C4-2B (cell line): Measurements from ENCODE around the gene KCNQ1OT1.

Source experiments
- H3K27ac ChIP-seq: fragments of 450-650 bp; 2 replicates; pipeline ENCODE4 v1.5.1; 2017
- CTCF ChIP-seq: fragments of 450-650 bp; conservative IDR thresholded peaks from 2 replicates; pipeline ENCODE4 v1.5.1; 2017; ENCODE audit warnings: mild to moderate bottlenecking
- ZFX ChIP-seq: fragments of 450-650 bp; IDR thresholded peaks from 2 replicates; pipeline ENCODE4 v1.6.1; 2017

KCNQ1OT1 gene

GRCh38 chr11:2687223-2687530 is 12.6 kb downstream of the KCNQ1OT1 start:
- H3K27ac ChIP-seq: no peak overlapping the region
- TF ChIP-seq CTCF (no peak), ZFX (no peak)

- TF ChIP-seq ZFX (no peak), CTCF (no peak)
- H3K27ac ChIP-seq: no peak overlapping the region
Observed at GRCh38 chr11:2686360-2687222, 13.2 kb downstream of the KCNQ1OT1 start.

GRCh38 chr11:2685566-2686359 is 14.0 kb downstream of the KCNQ1OT1 start:
- TF ChIP-seq CTCF (no peak), ZFX (no peak)
- no peak overlapping the region for H3K27ac ChIP-seq

- H3K27ac ChIP-seq: no peak overlapping the region
- no peak for TF ChIP-seq CTCF
- no peak for TF ChIP-seq ZFX
Observed at GRCh38 chr11:2685051-2685450, 14.7 kb downstream of the KCNQ1OT1 start.

- no peak overlapping the region for H3K27ac ChIP-seq
- TF ChIP-seq CTCF: no peak
- TF ChIP-seq ZFX: no peak
Observed at GRCh38 chr11:2684581-2684980, 15.2 kb downstream of the KCNQ1OT1 start.

GRCh38 chr11:2683806-2684205 is 16.0 kb downstream of the KCNQ1OT1 start:
- TF ChIP-seq ZFX (no peak), CTCF (no peak)
- no peak overlapping the region for H3K27ac ChIP-seq

DNA sequence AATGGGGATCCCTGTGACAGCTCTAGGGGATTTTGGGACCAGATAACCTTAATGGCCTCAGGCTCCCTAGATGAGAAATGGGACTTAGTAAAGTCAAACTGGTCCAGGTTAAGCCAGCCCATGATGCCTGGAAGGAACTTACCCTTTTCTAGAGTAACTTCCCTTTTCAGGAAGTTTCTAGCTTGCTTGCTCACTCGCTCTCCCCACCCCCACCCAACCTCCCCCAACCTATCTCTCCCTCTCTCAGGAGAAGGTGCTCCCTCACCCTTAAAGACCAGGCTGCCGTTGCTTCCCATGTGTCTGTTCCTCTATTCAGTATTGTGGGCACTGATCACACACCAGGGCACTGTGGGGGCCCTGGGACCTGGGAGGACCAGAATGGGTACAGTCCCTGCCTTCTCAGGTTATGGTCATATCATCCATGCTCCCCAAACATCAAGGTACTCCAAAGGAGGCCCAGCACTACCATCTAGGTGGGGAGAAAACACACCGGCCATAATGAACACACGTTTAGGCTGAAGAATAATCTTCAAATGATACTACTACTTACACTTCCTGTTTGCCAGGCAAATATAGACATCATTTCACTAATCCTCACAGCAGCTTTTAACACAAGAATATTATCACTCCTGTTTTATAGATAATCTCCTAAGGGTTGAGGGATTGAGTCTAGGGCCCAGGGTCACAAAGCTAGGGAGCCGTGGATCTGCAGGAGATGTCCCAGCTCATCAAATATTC is 18.2 kb downstream of the KCNQ1OT1 start:
- TF ChIP-seq CTCF: no peak
- TF ChIP-seq ZFX: no peak

More for the DNA sequence above, 18.2 kb downstream of the KCNQ1OT1 start:
- H3K27ac ChIP-seq: no peak overlapping the region
